Naive thymus-derived CD4-positive, alpha-beta T cell (primary cell): ENCODE results near the gene MAPKAP1. TPM values are rescaled to one million over a fixed set of nuclear protein-coding genes. Genes with fewer than 3 reads are reported as not detected.

Experiments
- ATAC-seq: fragments of 150-1000 bp; cut with Tn5 transposase; 2 replicates; pipeline ENCODE4 v1.10.0; 2021; ENCODE audit warnings: mild to moderate bottlenecking, moderate library complexity
- CTCF ChIA-PET: fragments of 350-600 bp; sonication (Branson Sonifier 250); formaldehyde crosslinking; loops from one replicate; lab custom pipeline; 2021; ENCODE audit warnings: antibody characterized with exemption; lab: Charles Lee
- POLR2A ChIA-PET: fragments of 350-600 bp; sonication (Branson Sonifier 250); formaldehyde crosslinking; loops from one replicate; lab custom pipeline; 2021; ENCODE audit warnings: antibody characterized with exemption, inconsistent platforms; lab: Charles Lee
- DNase-seq, 9 donors: peaks; one replicate each; pipeline versions ENCODE4 v3.0.0 to v3.0.0-alpha.2; 2020 to 2022; ENCODE audit warnings: mixed read lengths in 1 of 9
- H3K27ac ChIP-seq: one replicate; pipeline ENCODE4 v1.7.0; 2013; ENCODE audit warnings: mild to moderate bottlenecking, low read depth, low read length, moderate library complexity
- H3K27me3 ChIP-seq, 2 donors: one replicate each; pipeline ENCODE4 v1.7.0; 2013; ENCODE audit warnings: low read length in 2 of 2, mild to moderate bottlenecking in 2 of 2, moderate library complexity in 2 of 2; ENCODE audit not compliant: control insufficient read depth in 2 of 2, insufficient read depth in 2 of 2
- H3K36me3 ChIP-seq, 3 experiments: 1 replicate in 2 of 3; 2 replicates in 1 of 3; pipeline ENCODE4 v1.7.0; 2013; ENCODE audit warnings: low read length in 3 of 3, mild to moderate bottlenecking in 3 of 3, moderate library complexity in 1 of 3; ENCODE audit not compliant: insufficient read depth in 3 of 3, control insufficient read depth in 2 of 3
- H3K4me1 ChIP-seq, 2 donors: one replicate each; pipeline ENCODE4 v1.7.0; 2013; ENCODE audit warnings: low read length in 2 of 2, mild to moderate bottlenecking in 2 of 2, moderate library complexity in 1 of 2; ENCODE audit not compliant: control insufficient read depth in 2 of 2, insufficient read depth in 2 of 2
- H3K4me3 ChIP-seq: 2 replicates; pipeline ENCODE4 v1.7.0; 2013; ENCODE audit warnings: mild to moderate bottlenecking, low read length
- H3K9me3 ChIP-seq, 3 experiments: 1 replicate in 2 of 3; 2 replicates in 1 of 3; pipeline ENCODE4 v1.7.0; 2013; ENCODE audit warnings: low read length in 3 of 3; ENCODE audit not compliant: control insufficient read depth in 2 of 3
- H3K27ac Mint-ChIP-seq, 9 donors: one replicate each; pipeline ENCODE4 v1.8.0; 2020 to 2022; ENCODE audit warnings: mixed read lengths in 9 of 9, mild to moderate bottlenecking in 8 of 9, moderate library complexity in 5 of 9, inconsistent platforms in 2 of 9
- H3K27me3 Mint-ChIP-seq, 5 donors: one replicate each; pipeline ENCODE4 v1.8.0; 2021 to 2022; ENCODE audit warnings: mixed read lengths in 5 of 5, mild to moderate bottlenecking in 1 of 5
- H3K36me3 Mint-ChIP-seq, 5 donors: one replicate each; pipeline ENCODE4 v1.8.0; 2020 to 2022; ENCODE audit warnings: mixed read lengths in 5 of 5, mild to moderate bottlenecking in 3 of 5, inconsistent platforms in 1 of 5
- H3K4me1 Mint-ChIP-seq, 7 donors: one replicate each; pipeline ENCODE4 v1.8.0; 2020 to 2022; ENCODE audit warnings: mixed read lengths in 7 of 7, mild to moderate bottlenecking in 3 of 7, inconsistent platforms in 1 of 7
- H3K4me3 Mint-ChIP-seq, 10 donors: one replicate each; pipeline ENCODE4 v1.8.0; 2020 to 2022; ENCODE audit warnings: mild to moderate bottlenecking in 10 of 10, mixed read lengths in 10 of 10, moderate library complexity in 6 of 10, inconsistent platforms in 2 of 10
- H3K9me3 Mint-ChIP-seq, 11 donors: one replicate each; pipeline ENCODE4 v1.8.0; 2020 to 2022; ENCODE audit warnings: mixed read lengths in 11 of 11, mild to moderate bottlenecking in 4 of 11, inconsistent platforms in 1 of 11, moderate library complexity in 1 of 11
- intact Hi-C, 2 donors: fragments of 100-400 bp; cut with micrococcal nuclease; formaldehyde crosslinking; loops; one replicate each; pipeline ENCODE4 v1.15.1; 2023
- polyA plus RNA-seq, 2 donors: library from polyadenylated mRNA; unstranded; fragments of 300-500 nt; fragmentation: Illumina TruSeq; gene quantifications; one replicate each; pipeline ENCODE4 v1.2.3, GENCODE V29; 2021
- total RNA-seq, 6 experiments: library from RNA in 5 of 6; stranded (reverse) in 5 of 6; gene quantifications; 1 replicate in 5 of 6; 2 replicates in 1 of 6; pipeline ENCODE4 v1.2.3 and lab custom pipeline; 2021 to 2026

MAPKAP1 gene
- total and polyA plus RNA-seq, 7 experiments from 2014 or later = 41.3 to 73.6 (median 55.8) TPM

GRCh38 chr9:125743682-125744428 is 36.8 kb upstream of the MAPKAP1 start:
- Mint-ChIP-seq H3K36me3 (no peaks in the 10 kb centered on the region), H3K4me3 (no peak overlapping the region), H3K4me1 (peaks cover 0 to 19% (median 11%) of the 10 kb centered on the region in 7 donors), H3K27me3 (peaks cover 0 to 43% (median 0%) of the 10 kb centered on the region in 5 donors), H3K27ac (peak overlapping the region in 1 of 9 donors; percentile 34), H3K9me3 (peaks cover 0 to 3% (median 0%) of the 10 kb centered on the region in 11 donors)
- Histone ChIP-seq H3K36me3 (peaks cover 0 to 8% (median 0%) of the 10 kb centered on the region in 3 experiments), H3K27me3 (no peaks in the 10 kb centered on the region), H3K4me3 (no peak overlapping the region), H3K4me1 (peaks cover 0 to 2% of the 10 kb centered on the region in 2 donors), H3K27ac (no peak overlapping the region), H3K9me3 (no peaks in the 10 kb centered on the region)
- intact Hi-C loops = loop anchor here in 1 of 2 donors (10.0 kb wide), 2 partner anchors 979 to 1171 kb away; partner anchors contain the start of gene RALGPS1
- ChIA-PET POLR2A (interaction anchor here (0.5 to 0.7 kb wide), 2 partner anchors 618 to 1824 kb away, joined by 3 read pairs; no protein-coding TSS in a partner anchor), CTCF (no interaction called here)
- no peak for DNase-seq
- no peak for ATAC-seq

GRCh38 chr9:125742657-125743056 is 35.6 kb upstream of the MAPKAP1 start:
- H3K27me3 Mint-ChIP-seq = peaks cover 0 to 46% (median 0%) of the 10 kb centered on the region in 5 donors
- DNase-seq = no peak
- POLR2A ChIA-PET = no interaction called here
- H3K4me1 Mint-ChIP-seq = peaks cover 0 to 12% (median 5%) of the 10 kb centered on the region in 7 donors
- ATAC-seq = no peak
- no peaks in the 10 kb centered on the region for H3K9me3 ChIP-seq
- H3K27ac ChIP-seq = no peak overlapping the region
- peaks cover 0 to 4% (median 0%) of the 10 kb centered on the region in 11 donors for H3K9me3 Mint-ChIP-seq
- intact Hi-C loops = loop anchor here in 1 of 2 donors (10.0 kb wide), 2 partner anchors 978 to 1172 kb away; partner anchors contain the start of gene RALGPS1
- H3K36me3 Mint-ChIP-seq = no peaks in the 10 kb centered on the region
- H3K27ac Mint-ChIP-seq = no peak overlapping the region
- CTCF ChIA-PET = no interaction called here
- H3K4me1 ChIP-seq = no peaks in the 10 kb centered on the region
- peaks cover 0 to 3% (median 0%) of the 10 kb centered on the region in 3 experiments for H3K36me3 ChIP-seq
- H3K27me3 ChIP-seq = no peaks in the 10 kb centered on the region
- no peak overlapping the region for H3K4me3 ChIP-seq
- no peak overlapping the region for H3K4me3 Mint-ChIP-seq

GRCh38 chr9:125739436-125739835 is 32.4 kb upstream of the MAPKAP1 start:
- Mint-ChIP-seq H3K27ac (no peak overlapping the region), H3K4me3 (no peak overlapping the region), H3K27me3 (peaks cover 0 to 37% (median 0%) of the 10 kb centered on the region in 5 donors), H3K4me1 (peaks cover 0 to 2% (median 0%) of the 10 kb centered on the region in 7 donors), H3K9me3 (peaks cover 0 to 1% (median 0%) of the 10 kb centered on the region in 11 donors), H3K36me3 (no peaks in the 10 kb centered on the region)
- Histone ChIP-seq H3K4me1 (no peaks in the 10 kb centered on the region), H3K9me3 (no peaks in the 10 kb centered on the region), H3K27ac (no peak overlapping the region), H3K36me3 (no peaks in the 10 kb centered on the region), H3K27me3 (no peaks in the 10 kb centered on the region), H3K4me3 (no peak overlapping the region)
- no peak for DNase-seq
- ATAC-seq = no peak
- ChIA-PET CTCF (no interaction called here), POLR2A (interaction anchor here (0.6 kb wide), 1 partner anchor 83 kb away, joined by 7 read pairs; no protein-coding TSS in a partner anchor)
- intact Hi-C loops = no loop called here

GRCh38 chr9:125732562-125732961 is 25.6 kb upstream of the MAPKAP1 start:
- no peak overlapping the region for H3K27ac Mint-ChIP-seq
- ChIA-PET POLR2A (no interaction called here), CTCF (no interaction called here)
- H3K36me3 Mint-ChIP-seq = no peaks in the 10 kb centered on the region
- Histone ChIP-seq H3K4me1 (no peaks in the 10 kb centered on the region), H3K36me3 (no peaks in the 10 kb centered on the region), H3K9me3 (no peaks in the 10 kb centered on the region), H3K27me3 (no peaks in the 10 kb centered on the region), H3K27ac (no peak overlapping the region), H3K4me3 (no peak overlapping the region)
- peaks cover 0 to 2% (median 0%) of the 10 kb centered on the region in 7 donors for H3K4me1 Mint-ChIP-seq
- H3K27me3 Mint-ChIP-seq = peaks cover 0 to 23% (median 4%) of the 10 kb centered on the region in 5 donors
- no peak overlapping the region for H3K4me3 Mint-ChIP-seq
- DNase-seq = no peak
- no peaks in the 10 kb centered on the region for H3K9me3 Mint-ChIP-seq
- no peak for ATAC-seq
- intact Hi-C loops = no loop called here

- Mint-ChIP-seq H3K9me3 (no peaks in the 10 kb centered on the region), H3K27ac (no peak overlapping the region)
- POLR2A ChIA-PET = interaction anchor here (0.6 kb wide), 1 partner anchor 46 kb away, joined by 3 read pairs; no protein-coding TSS in a partner anchor
These were observed 23.2 kb upstream of the MAPKAP1 start for GRCh38 chr9:125730168-125730567.

GRCh38 chr9:125726456-125727132 is 19.6 kb upstream of the MAPKAP1 start:
- Histone ChIP-seq H3K4me3 (no peak overlapping the region), H3K9me3 (no peaks in the 10 kb centered on the region), H3K27ac (no peak overlapping the region), H3K27me3 (no peaks in the 10 kb centered on the region), H3K4me1 (no peaks in the 10 kb centered on the region), H3K36me3 (no peaks in the 10 kb centered on the region)
- no peak for ATAC-seq
- Mint-ChIP-seq H3K4me1 (no peaks in the 10 kb centered on the region), H3K27me3 (peaks cover 0 to 3% (median 0%) of the 10 kb centered on the region in 5 donors), H3K27ac (no peak overlapping the region), H3K36me3 (no peaks in the 10 kb centered on the region), H3K4me3 (no peak overlapping the region), H3K9me3 (no peaks in the 10 kb centered on the region)
- intact Hi-C loops = no loop called here
- ChIA-PET POLR2A (no interaction called here), CTCF (interaction anchor here (0.6 to 0.7 kb wide), 2 partner anchors 259 to 395 kb away, joined by 3 read pairs; no protein-coding TSS in a partner anchor)
- no peak for DNase-seq

More at GRCh38 chr9:125730168-125730567, 23.2 kb upstream of the MAPKAP1 start:
- Histone ChIP-seq H3K27ac (no peak overlapping the region), H3K9me3 (no peaks in the 10 kb centered on the region), H3K4me3 (no peak overlapping the region), H3K27me3 (no peaks in the 10 kb centered on the region), H3K4me1 (no peaks in the 10 kb centered on the region), H3K36me3 (no peaks in the 10 kb centered on the region)
- ATAC-seq = no peak
- H3K4me1 Mint-ChIP-seq = peaks cover 0 to 2% (median 0%) of the 10 kb centered on the region in 7 donors
- no peak for DNase-seq
- no peak overlapping the region for H3K4me3 Mint-ChIP-seq
- intact Hi-C loops = no loop called here
- CTCF ChIA-PET = no interaction called here
- peaks cover 0 to 19% (median 4%) of the 10 kb centered on the region in 5 donors for H3K27me3 Mint-ChIP-seq
- H3K36me3 Mint-ChIP-seq = no peaks in the 10 kb centered on the region
